H9 (cell line): ENCODE data around the gene LRP1B. TPM values are rescaled to one million over a fixed set of nuclear protein-coding genes. Genes with fewer than 3 reads are reported as not detected.

ENCODE experiments used
- DNase-seq: peaks from one replicate; pipeline ENCODE4 v3.0.0-alpha.2; 2017
- H2AFZ ChIP-seq: one replicate; pipeline ENCODE4 v1.6.1; 2013; ENCODE audit warnings: mild to moderate bottlenecking, low read length, control low read depth, moderate library complexity
- H2AK5ac ChIP-seq: 2 replicates; pipeline ENCODE4 v1.6.1; 2013; ENCODE audit warnings: low read length, control low read depth, mixed read lengths; ENCODE audit not compliant: insufficient read length
- H2BK120ac ChIP-seq: one replicate; pipeline ENCODE4 v1.6.1; 2013; ENCODE audit warnings: low read depth, mild to moderate bottlenecking, low read length, control low read depth, inconsistent platforms; ENCODE audit not compliant: poor library complexity, severe bottlenecking
- H2BK12ac ChIP-seq: 2 replicates; pipeline ENCODE4 v1.6.1; 2013; ENCODE audit warnings: low read length, control low read depth, mixed read lengths, low read depth; ENCODE audit not compliant: insufficient read length
- H2BK15ac ChIP-seq: 2 replicates; pipeline ENCODE4 v1.6.1; 2013; ENCODE audit warnings: low read depth, low read length, control low read depth
- H2BK20ac ChIP-seq: one replicate; pipeline ENCODE4 v1.6.1; 2013; ENCODE audit warnings: low read depth, mild to moderate bottlenecking, low read length, control low read depth, inconsistent platforms; ENCODE audit not compliant: poor library complexity, severe bottlenecking
- H2BK5ac ChIP-seq: 2 replicates; pipeline ENCODE4 v1.6.1; 2013; ENCODE audit warnings: low read length, control low read depth, mixed read lengths; ENCODE audit not compliant: insufficient read length
- H3K14ac ChIP-seq: 2 replicates; pipeline ENCODE4 v1.6.1; 2013; ENCODE audit warnings: low read length, control low read depth; ENCODE audit not compliant: insufficient read depth
- H3K18ac ChIP-seq: 2 replicates; pipeline ENCODE4 v1.6.1; 2013; ENCODE audit warnings: low read depth, mild to moderate bottlenecking, mixed read lengths, low read length, control low read depth; ENCODE audit not compliant: insufficient read length
- H3K23ac ChIP-seq: 2 replicates; pipeline ENCODE4 v1.6.1; 2013; ENCODE audit warnings: low read length, control low read depth, mixed read lengths, low read depth; ENCODE audit not compliant: insufficient read length
- H3K23me2 ChIP-seq: 2 replicates; pipeline ENCODE4 v1.6.1; 2013; ENCODE audit warnings: low read depth, mild to moderate bottlenecking, mixed read lengths, low read length, control low read depth; ENCODE audit not compliant: insufficient read length, poor library complexity, severe bottlenecking
- H3K27ac ChIP-seq: 2 replicates; pipeline ENCODE4 v1.5.1; 2013; ENCODE audit warnings: low read length, control low read depth, mixed read lengths, low read depth; ENCODE audit not compliant: insufficient read length
- H3K27me3 ChIP-seq: 2 replicates; pipeline ENCODE4 v1.6.1; 2013; ENCODE audit warnings: low read length, control low read depth, inconsistent platforms; ENCODE audit not compliant: insufficient read depth
- H3K4ac ChIP-seq: 2 replicates; pipeline ENCODE4 v1.6.1; 2013; ENCODE audit warnings: low read depth, mild to moderate bottlenecking, control low read depth, inconsistent platforms, low read length, moderate library complexity
- H3K4me1 ChIP-seq: 2 replicates; pipeline ENCODE4 v1.6.1; 2013; ENCODE audit warnings: low read length, control low read depth, inconsistent platforms; ENCODE audit not compliant: insufficient read depth
- H3K4me2 ChIP-seq: 2 replicates; pipeline ENCODE4 v1.6.1; 2013; ENCODE audit warnings: low read length, control low read depth, mixed read lengths; ENCODE audit not compliant: insufficient read length, insufficient read depth
- H3K56ac ChIP-seq: 2 replicates; pipeline ENCODE4 v1.6.1; 2013; ENCODE audit warnings: low read depth, mild to moderate bottlenecking, mixed read lengths, low read length, control low read depth; ENCODE audit not compliant: insufficient read length
- H3K79me1 ChIP-seq: 2 replicates; pipeline ENCODE4 v1.6.1; 2013; ENCODE audit warnings: low read depth, mild to moderate bottlenecking, moderate library complexity, low read length, control low read depth, inconsistent platforms; ENCODE audit not compliant: insufficient read depth, poor library complexity, severe bottlenecking
- H3K79me2 ChIP-seq: 2 replicates; pipeline ENCODE4 v1.6.1; 2013; ENCODE audit warnings: low read length, control low read depth, inconsistent platforms; ENCODE audit not compliant: insufficient read depth
- H3K9ac ChIP-seq: 2 replicates; pipeline ENCODE4 v1.6.1; 2013; ENCODE audit warnings: low read length, control low read depth, mixed read lengths; ENCODE audit not compliant: insufficient read length; ENCODE audit errors: extremely low read depth
- H3K9me3 ChIP-seq: one replicate; pipeline ENCODE4 v1.6.1; 2013; ENCODE audit warnings: low read depth, low read length, inconsistent platforms; ENCODE audit not compliant: control insufficient read depth
- H3T11ph ChIP-seq: one replicate; pipeline ENCODE4 v1.6.1; 2013; ENCODE audit warnings: mild to moderate bottlenecking, low read length, control low read depth, inconsistent platforms
- H4K20me1 ChIP-seq: one replicate; pipeline ENCODE4 v1.6.1; 2013; ENCODE audit not compliant: control insufficient read depth, insufficient read length, insufficient read depth
- H4K5ac ChIP-seq: 2 replicates; pipeline ENCODE4 v1.6.1; 2013; ENCODE audit warnings: low read depth, mild to moderate bottlenecking, mixed read lengths, low read length, control low read depth; ENCODE audit not compliant: insufficient read length
- H4K8ac ChIP-seq: replicated peaks from 2 replicates; pipeline ENCODE4 v1.6.1; 2013; ENCODE audit warnings: low read length, control low read depth, mixed read lengths, low read depth; ENCODE audit not compliant: insufficient read length
- H4K91ac ChIP-seq: 2 replicates; pipeline ENCODE4 v1.6.1; 2013; ENCODE audit warnings: low read depth, mild to moderate bottlenecking, moderate library complexity, mixed read lengths, low read length, control low read depth; ENCODE audit not compliant: insufficient read length
- H3K27ac Mint-ChIP-seq, 3 experiments: 2 replicates in 2 of 3; 3 replicates in 1 of 3; pipeline ENCODE4 v1.8.0; 2020 to 2021; ENCODE audit warnings: mixed read lengths in 3 of 3, mild to moderate bottlenecking in 1 of 3, moderate library complexity in 1 of 3
- H3K27me3 Mint-ChIP-seq: 2 replicates; pipeline ENCODE4 v1.8.0; 2021; ENCODE audit warnings: low read depth, mild to moderate bottlenecking, moderate library complexity, mixed read lengths
- H3K36me3 Mint-ChIP-seq, 3 experiments: 2 replicates in 2 of 3; 3 replicates in 1 of 3; pipeline ENCODE4 v1.8.0; 2020 to 2021; ENCODE audit warnings: low read depth in 3 of 3, mixed read lengths in 3 of 3; ENCODE audit not compliant: insufficient read depth in 1 of 3
- H3K4me1 Mint-ChIP-seq, 2 experiments: 2 replicates each; pipeline ENCODE4 v1.8.0; 2020; ENCODE audit warnings: mixed read lengths in 2 of 2
- H3K4me3 Mint-ChIP-seq, 2 experiments: 2 replicates in 1 of 2; 3 replicates in 1 of 2; pipeline ENCODE4 v1.8.0; 2020 to 2021; ENCODE audit warnings: mild to moderate bottlenecking in 2 of 2, mixed read lengths in 2 of 2, moderate library complexity in 1 of 2
- H3K9me3 Mint-ChIP-seq, 2 experiments: 2 replicates in 1 of 2; 3 replicates in 1 of 2; pipeline ENCODE4 v1.8.0; 2020; ENCODE audit warnings: mild to moderate bottlenecking in 2 of 2, mixed read lengths in 2 of 2, moderate library complexity in 1 of 2
- CTCF ChIP-seq: fragments of 200-600 bp; sonication (generic); conservative IDR thresholded peaks from 3 replicates; pipeline ENCODE4 v1.8.0; 2021; ENCODE audit warnings: antibody characterized with exemption, mild to moderate bottlenecking
- total RNA-seq: library from RNA; stranded (reverse); gene quantifications from 2 replicates; pipeline ENCODE4 v1.2.1, GENCODE V29; 2021

The LRP1B gene
- total RNA-seq, 1 experiment from 2014 or later = not detected

DNA sequence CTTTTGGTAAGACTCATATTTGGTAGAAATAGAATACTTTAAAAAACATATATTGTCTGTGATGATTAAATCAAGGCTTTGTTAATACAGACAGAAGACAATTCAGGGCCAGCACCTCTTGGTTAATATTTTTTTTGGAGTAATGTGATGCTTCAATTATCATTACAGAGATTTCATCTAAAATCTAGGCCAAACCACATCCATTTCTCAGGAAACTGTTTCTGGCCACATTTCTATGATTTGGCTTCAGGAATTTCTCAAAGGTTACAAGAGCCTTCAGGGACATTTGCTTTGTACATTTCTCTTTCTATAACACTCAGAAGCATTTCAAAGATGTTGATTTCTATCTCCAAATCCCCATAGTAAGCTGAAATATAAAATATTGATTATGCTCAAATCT lies 614.9 kb downstream of the LRP1B start:
- Histone ChIP-seq H3K56ac (no peak overlapping the region), H4K8ac (no peak overlapping the region), H4K91ac (no peak overlapping the region), H3K9ac (no peak overlapping the region), H2BK20ac (no peak overlapping the region), H3K27ac (no peak overlapping the region), H2AK5ac (no peak overlapping the region), H3K27me3 (no peaks in the 10 kb centered on the region), H3K23me2 (no peaks in the 10 kb centered on the region), H3K79me2 (no peaks in the 10 kb centered on the region), H3K4ac (no peak overlapping the region), H2BK120ac (no peak overlapping the region), H2BK15ac (no peak overlapping the region), H2BK12ac (no peak overlapping the region), H2AFZ (no peak overlapping the region), H4K20me1 (no peaks in the 10 kb centered on the region), H2BK5ac (no peak overlapping the region), H3K79me1 (no peaks in the 10 kb centered on the region), H3K18ac (no peak overlapping the region), H3K4me2 (no peak overlapping the region), H3T11ph (no peak overlapping the region), H3K4me1 (peaks cover 2% of the 10 kb centered on the region; the same call in 1 of the 2 replicates), H3K9me3 (no peaks in the 10 kb centered on the region), H3K23ac (no peak overlapping the region), H3K14ac (no peak overlapping the region), H4K5ac (no peak overlapping the region)
- Mint-ChIP-seq H3K36me3 (no peaks in the 10 kb centered on the region; a peak in 2 of 7 replicates), H3K4me3 (no peak overlapping the region), H3K9me3 (no peaks in the 10 kb centered on the region), H3K27me3 (no peaks in the 10 kb centered on the region), H3K4me1 (peaks cover 0 to 10% of the 10 kb centered on the region in 2 experiments; a peak in 3 of 4 replicates), H3K27ac (no peak overlapping the region)
- TF ChIP-seq CTCF = no peak
- DNase-seq = no peak
